Adrenal gland (tissue), 12 donors: ENCODE results near the gene DRICH1. TPM values are rescaled to one million over a fixed set of nuclear protein-coding genes. Genes with fewer than 3 reads are reported as not detected.
A peak's percentile ranks its signal among the peaks of the same experiment; 100 is the strongest.
"Not testable (repeated sequence)": the region's sequence is repeated elsewhere in the genome, so short reads cannot be mapped to it uniquely, and the experiment has no call there.

Experiments
- DNase-seq, 7 donors: peaks; one replicate each; pipeline ENCODE4 v3.0.0-alpha.2; 2019 to 2020
- H3K27ac ChIP-seq, 5 donors: fragments of 200-600 bp; sonication (generic) in 4 of 5; 1 replicate in 3 of 5; 2 replicates in 2 of 5; pipeline versions ENCODE4 v1.5.1 to v1.8.0; 2016 to 2020; ENCODE audit warnings: mild to moderate bottlenecking in 1 of 5
- H3K27me3 ChIP-seq: fragments of 200-600 bp; 2 replicates; pipeline ENCODE4 v1.8.0; 2021
- H3K36me3 ChIP-seq, 2 donors: fragments of 200-600 bp; replicated peaks in 1 of 2; 1 replicate in 1 of 2; 2 replicates in 1 of 2; pipeline versions ENCODE4 v1.5.1 to v1.8.0; 2018 to 2022
- H3K4me1 ChIP-seq, 2 donors: fragments of 200-600 bp; replicated peaks in 1 of 2; 1 replicate in 1 of 2; 2 replicates in 1 of 2; pipeline versions ENCODE4 v1.5.1 to v1.8.0; 2018 to 2021
- H3K4me3 ChIP-seq, 4 donors: fragments of 200-600 bp; sonication (generic) in 3 of 4; one replicate each; pipeline ENCODE4 v1.5.1; 2016 to 2018
- H3K9me3 ChIP-seq, 3 donors: fragments of 200-600 bp; sonication (generic) in 1 of 3; replicated peaks in 1 of 3; 1 replicate in 2 of 3; 2 replicates in 1 of 3; pipeline versions ENCODE4 v1.5.1 to v1.8.0; 2016 to 2021
- POLR2A ChIP-seq, 2 donors: fragments of 450-650 bp; IDR thresholded peaks; one replicate each; pipeline ENCODE4 v1.6.1; 2017; ENCODE audit warnings: antibody characterized with exemption in 2 of 2, mild to moderate bottlenecking in 2 of 2, moderate library complexity in 1 of 2
- WGBS, 4 donors: extraction: QIAGEN DNeasy Blood & Tissue Kit in 2 of 4; methylation state at CpG; one replicate each; pipeline versions ENCODE4 v1.1.5 to v1.1.7; 2013 to 2017; 5-methylcytosine and 5-hydroxymethylcytosine counted together
- intact Hi-C, 2 donors: fragments of 100-400 bp; cut with DNase I; formaldehyde crosslinking; loops; one replicate each; pipeline versions ENCODE4 v1.14.1 to v1.15.0; 2022 to 2023
- polyA plus RNA-seq, 3 donors: library from polyadenylated mRNA; stranded (reverse); fragments of 200-250 nt in 2 of 3; fragments of 350-450 nt in 1 of 3; fragmentation: Illumina TruSeq in 1 of 3; extraction: RNeasy Lipid Tissue Mini Kit (QIAGEN cat#74804) in 1 of 3; gene quantifications; one replicate each; pipeline ENCODE4 v1.2.3, GENCODE V29; 2013 to 2014
- total RNA-seq, 9 donors: library from RNA; depleted of rRNA in 4 of 9; stranded (reverse); fragments of >200 nt in 4 of 9; fragments of 120-200 nt in 1 of 9; fragmentation: NEBNext Ultra II Directional in 1 of 9; extraction: Animal tissue kit (Norgen Biotek cat#: 25700) in 1 of 9; gene quantifications; one replicate each; pipeline versions ENCODE4 v1.1.0 to v1.2.4, GENCODE V29; 2013 to 2023
- TF ChIP-seq, protein P1 (sequence below), 6 experiments: fragments of 450-650 bp in 4 of 6; fragments of 200-600 bp in 2 of 6; sonication (generic) in 1 of 6; IDR thresholded peaks; 1 replicate in 5 of 6; 2 replicates in 1 of 6; pipeline versions ENCODE4 v1.5.1 to v1.8.0; 2016 to 2021; ENCODE audit warnings: antibody characterized with exemption in 6 of 6, mild to moderate bottlenecking in 2 of 6, moderate library complexity in 1 of 6
- donor health status: healthy with polysubstance abuse.
- donor health status: Bipolar disorder and iron deficiency.
- donor health status: DM: yes; HTN: yes; CAD: no.
- donor health status: DM: no; HTN: no; CAD: no.
- donor health status: DM: no; HTN: no; CAD: no.
- donor health status: DM: yes; HTN: yes; CAD: no.

DRICH1 gene
- total and polyA plus RNA-seq, 12 donors = 0.26 to 6.0 (median 1.0) TPM; not detected in 5

DNA sequence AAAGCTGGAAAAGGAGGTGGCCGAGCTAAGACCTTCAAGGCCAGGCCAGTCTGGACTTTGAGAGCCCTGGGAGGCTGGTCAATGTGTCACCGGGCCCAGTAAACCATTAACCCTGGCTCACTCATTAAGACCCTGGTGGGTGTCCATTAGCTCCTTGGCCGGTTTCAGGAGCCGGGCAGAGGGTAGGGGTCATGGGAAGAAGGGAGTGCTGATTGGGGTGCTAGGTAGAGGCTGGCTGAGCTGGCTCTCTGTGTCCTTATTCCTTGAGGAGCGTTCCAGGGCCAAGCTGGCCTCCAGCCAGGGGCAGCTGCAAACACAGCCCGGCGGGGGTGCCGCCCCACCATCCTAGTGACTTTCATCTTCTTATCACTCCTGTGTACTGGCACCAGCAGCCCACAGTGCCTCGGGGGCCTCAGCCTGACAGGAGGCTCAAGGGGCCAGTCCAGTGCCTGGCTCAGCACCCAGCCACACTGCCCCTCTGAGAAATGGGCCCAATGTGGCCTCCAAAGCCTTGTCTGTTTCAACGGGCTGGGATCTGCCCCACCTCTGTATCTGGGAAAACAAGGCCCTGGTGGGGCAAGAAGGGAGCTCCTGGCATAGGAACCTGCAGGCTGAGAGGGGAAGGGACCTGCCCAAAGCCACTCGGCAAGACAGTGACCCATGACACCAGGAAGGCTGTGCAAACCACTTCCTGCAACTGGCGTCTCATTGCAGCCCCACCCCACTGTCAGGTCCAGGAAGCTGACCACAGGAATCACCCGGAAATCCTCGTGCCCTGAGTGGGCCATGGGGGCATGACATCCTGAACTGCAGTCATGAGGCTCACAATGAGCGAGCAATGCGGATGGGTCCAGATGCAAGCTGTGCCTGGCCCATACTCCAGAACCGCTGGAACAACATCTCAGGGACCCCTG, 43.6 kb upstream of the DRICH1 start:
- DNase-seq = peak; percentile 45 to 85 (median 75)
- Histone ChIP-seq H3K9me3 (no peaks in the 10 kb centered on the region), H3K36me3 (no peaks in the 10 kb centered on the region), H3K27ac (no peak overlapping the region), H3K27me3 (no peaks in the 10 kb centered on the region), H3K4me3 (no peak overlapping the region), H3K4me1 (peaks cover 0 to 10% of the 10 kb centered on the region in 2 donors)
- WGBS, 4 donors = 48 to 68% (median 59%) methylated on average over 4 to 17 of the region's 17 CpGs
- TF ChIP-seq, protein P1, sequence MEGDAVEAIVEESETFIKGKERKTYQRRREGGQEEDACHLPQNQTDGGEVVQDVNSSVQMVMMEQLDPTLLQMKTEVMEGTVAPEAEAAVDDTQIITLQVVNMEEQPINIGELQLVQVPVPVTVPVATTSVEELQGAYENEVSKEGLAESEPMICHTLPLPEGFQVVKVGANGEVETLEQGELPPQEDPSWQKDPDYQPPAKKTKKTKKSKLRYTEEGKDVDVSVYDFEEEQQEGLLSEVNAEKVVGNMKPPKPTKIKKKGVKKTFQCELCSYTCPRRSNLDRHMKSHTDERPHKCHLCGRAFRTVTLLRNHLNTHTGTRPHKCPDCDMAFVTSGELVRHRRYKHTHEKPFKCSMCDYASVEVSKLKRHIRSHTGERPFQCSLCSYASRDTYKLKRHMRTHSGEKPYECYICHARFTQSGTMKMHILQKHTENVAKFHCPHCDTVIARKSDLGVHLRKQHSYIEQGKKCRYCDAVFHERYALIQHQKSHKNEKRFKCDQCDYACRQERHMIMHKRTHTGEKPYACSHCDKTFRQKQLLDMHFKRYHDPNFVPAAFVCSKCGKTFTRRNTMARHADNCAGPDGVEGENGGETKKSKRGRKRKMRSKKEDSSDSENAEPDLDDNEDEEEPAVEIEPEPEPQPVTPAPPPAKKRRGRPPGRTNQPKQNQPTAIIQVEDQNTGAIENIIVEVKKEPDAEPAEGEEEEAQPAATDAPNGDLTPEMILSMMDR (IDR thresholded peaks at IDR 0.05) = no peak
- TF ChIP-seq POLR2A (IDR thresholded peaks at IDR 0.05) = no peak
- intact Hi-C loops = no loop called here

DNA sequence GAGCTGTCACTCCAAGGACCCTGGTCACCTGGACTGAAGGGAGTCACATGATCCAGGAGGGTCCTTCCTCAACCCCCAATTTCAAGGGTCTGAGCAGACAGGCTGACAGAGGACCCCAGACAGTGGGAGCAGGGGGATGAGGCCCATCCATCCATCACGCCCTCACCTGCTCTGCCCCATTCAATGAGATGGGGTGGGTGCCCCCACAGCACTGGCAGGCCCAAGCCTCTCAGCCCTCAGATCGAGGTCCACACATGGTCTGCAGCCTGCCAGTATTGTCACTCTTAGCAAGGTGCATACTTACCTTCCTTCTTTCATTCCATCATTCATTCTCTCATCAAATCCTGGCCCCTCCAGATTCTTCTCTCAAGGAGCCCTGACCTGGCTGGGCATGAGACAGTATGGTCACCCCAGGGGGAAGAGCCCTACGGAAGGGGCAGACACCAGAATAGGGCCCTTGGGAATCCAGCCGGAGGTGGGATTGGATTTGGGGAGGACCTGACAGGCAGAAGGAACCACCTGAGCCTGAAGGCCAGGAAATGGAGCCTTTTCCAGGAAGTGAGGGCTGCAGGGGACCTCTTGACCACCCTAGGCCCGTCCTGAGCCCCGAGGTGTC, 42.9 kb upstream of the DRICH1 start:
- H3K9me3 ChIP-seq, H3K36me3 ChIP-seq, H3K27ac ChIP-seq, H3K4me1 ChIP-seq, intact Hi-C loops, H3K27me3 ChIP-seq, H3K4me3 ChIP-seq: not testable (repeated sequence)
- 84 to 96% (median 90%) methylated on average over 5 to 6 of the region's 6 CpGs for WGBS, 4 donors
- peak in 1 of 7 donors; percentile 9 for DNase-seq

DNA sequence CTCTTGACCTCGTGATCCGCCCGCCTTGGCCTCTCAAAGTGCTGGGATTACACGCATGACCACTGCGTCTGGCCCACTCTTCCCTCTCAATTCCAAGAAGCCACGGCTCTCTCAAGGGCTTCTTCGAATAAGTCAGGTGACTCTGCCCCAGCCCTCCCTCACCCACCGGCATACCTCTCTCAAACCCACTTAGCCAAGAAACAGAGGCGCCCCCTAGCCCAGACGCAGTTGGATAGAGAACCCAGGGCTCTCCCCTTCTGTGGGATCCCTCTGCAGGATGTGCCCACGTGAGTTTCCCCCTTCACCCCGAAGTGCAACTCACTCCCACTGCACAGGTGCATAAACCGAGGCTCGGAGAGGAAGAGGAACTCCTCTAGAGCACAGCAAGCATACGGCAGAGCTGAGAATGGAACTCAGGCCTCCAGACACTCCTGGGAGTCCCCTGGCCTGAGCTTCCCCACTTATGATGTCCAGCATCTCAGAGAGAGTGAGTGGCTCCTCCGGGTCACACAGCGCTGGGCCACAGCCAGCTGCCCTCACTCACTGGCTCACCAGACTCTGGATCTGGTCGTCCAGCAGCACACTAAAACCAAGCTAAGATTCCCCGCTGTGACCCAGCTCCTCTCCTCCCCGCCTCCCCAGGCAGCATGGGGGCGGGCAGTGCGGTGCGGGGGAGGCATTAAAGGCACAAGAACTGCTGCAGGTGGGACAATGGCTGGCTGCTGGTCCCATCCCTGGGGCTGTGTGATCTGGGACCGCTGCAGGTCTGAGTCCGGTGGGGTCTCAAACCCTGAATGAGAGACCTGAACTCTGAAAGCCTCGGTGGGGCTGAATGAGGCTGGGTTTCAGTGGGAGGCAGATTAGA, 41.9 kb upstream of the DRICH1 start:
- no peaks in the 10 kb centered on the region for H3K36me3 ChIP-seq
- H3K27me3 ChIP-seq = no peaks in the 10 kb centered on the region
- H3K4me3 ChIP-seq = no peak overlapping the region
- 80 to 91% (median 89%) methylated on average over 14 to 26 of the region's 26 CpGs for WGBS, 4 donors
- DNase-seq = no peak
- H3K27ac ChIP-seq = no peak overlapping the region
- intact Hi-C loops = no loop called here
- peaks cover 0 to 7% of the 10 kb centered on the region in 2 donors for H3K4me1 ChIP-seq
- no peaks in the 10 kb centered on the region for H3K9me3 ChIP-seq
- TF ChIP-seq, protein P1 (IDR thresholded peaks at IDR 0.05) = no peak
- no peak for TF ChIP-seq POLR2A (IDR thresholded peaks at IDR 0.05)

DNA sequence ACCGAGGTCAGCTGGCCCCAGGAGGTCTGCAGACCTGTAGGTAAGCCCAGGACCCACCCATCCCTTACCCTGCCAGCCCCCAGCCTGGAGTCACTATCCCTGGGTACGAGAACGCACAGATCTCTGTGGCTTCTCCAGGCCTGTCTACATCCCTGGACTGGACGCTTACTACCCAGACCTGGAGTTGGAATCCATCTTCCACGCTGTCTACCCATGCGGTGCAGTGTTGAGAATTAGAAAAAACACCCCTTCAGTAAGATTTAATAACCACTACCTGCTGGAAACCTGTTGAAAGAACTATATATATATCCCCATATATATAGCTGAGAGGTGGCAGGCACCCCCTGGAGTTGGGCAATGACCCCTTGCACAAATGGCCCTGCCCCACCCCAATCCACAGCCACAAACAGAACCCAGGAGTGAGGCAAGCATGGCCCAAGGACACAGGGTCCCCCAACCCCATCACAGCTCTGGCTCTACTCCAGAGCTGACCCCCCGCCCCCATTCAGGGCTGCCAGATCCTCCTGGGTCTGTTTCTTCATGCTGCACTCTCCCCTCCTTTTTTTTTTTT, 41.0 kb upstream of the DRICH1 start:
- WGBS, 4 donors = 85 to 95% (median 93%) methylated on average over 6 to 7 of the region's 7 CpGs
- Histone ChIP-seq H3K36me3 (no peaks in the 10 kb centered on the region), H3K4me3 (no peak overlapping the region), H3K27ac (no peak overlapping the region), H3K4me1 (peaks cover 0 to 7% of the 10 kb centered on the region in 2 donors), H3K27me3 (no peaks in the 10 kb centered on the region), H3K9me3 (no peaks in the 10 kb centered on the region)
- intact Hi-C loops = no loop called here
- DNase-seq = no peak
- TF ChIP-seq, protein P1 (IDR thresholded peaks at IDR 0.05) = no peak
- no peak for TF ChIP-seq POLR2A (IDR thresholded peaks at IDR 0.05)

DNA sequence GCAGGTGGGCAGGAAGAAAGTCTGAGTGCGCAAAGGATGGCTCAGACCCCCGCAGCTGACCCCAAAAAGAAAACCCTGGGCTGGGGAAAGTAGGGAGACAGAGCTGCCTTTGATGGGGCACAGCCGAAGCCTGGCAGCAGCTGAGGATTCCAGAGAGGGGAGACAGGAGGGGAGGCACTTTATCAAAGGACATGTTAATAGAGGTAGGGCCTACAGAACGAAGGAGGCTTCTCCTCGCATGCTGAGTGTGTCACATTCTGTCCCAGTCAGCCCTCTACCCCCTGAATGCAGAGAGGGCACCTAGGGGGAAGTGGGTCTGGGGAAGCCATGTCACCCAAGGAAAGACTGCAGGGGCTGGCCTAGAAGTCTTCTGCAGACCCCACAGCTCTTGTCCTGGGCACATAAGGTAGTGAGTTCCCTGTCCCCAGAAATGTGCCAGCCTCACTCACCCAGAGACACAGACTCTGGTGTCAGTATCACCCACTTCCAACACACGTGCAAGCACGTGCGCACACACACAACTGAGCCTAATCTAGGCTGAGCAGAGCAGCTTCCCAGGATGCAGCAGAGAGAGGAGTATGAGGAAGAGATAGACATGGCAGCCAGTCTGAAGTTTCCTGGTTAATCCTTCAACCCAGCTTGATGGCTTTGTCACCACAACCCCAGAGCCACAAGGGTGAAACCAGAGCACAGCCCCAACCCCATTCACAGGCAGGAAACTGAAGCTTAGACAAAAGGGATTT, 40.4 kb upstream of the DRICH1 start:
- intact Hi-C loops, H3K4me3 ChIP-seq, H3K4me1 ChIP-seq, DNase-seq, H3K36me3 ChIP-seq, H3K9me3 ChIP-seq, H3K27ac ChIP-seq, H3K27me3 ChIP-seq: not testable (repeated sequence)
- 89 to 94% (median 90%) methylated on average over 5 to 8 of the region's 8 CpGs for WGBS, 4 donors

DNA sequence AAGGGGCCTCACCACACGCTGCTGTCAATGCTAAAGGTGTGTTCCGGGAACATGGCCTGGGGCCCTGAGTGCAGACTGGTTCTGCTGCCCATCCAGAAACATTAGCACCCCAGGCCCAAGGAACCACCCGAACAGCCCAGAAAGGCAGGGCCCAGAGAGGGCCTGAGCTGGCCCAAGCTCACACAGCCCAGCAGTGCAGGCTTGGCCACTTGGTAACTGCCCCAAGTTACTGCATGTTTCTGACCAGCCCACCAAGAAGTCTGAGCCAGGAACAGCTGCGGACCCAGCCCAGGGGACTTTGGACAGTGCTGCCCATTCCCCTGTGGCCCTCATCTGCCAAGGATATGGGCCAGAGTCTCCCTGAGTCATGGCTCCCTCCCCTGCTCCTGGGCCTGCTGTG, 39.3 kb upstream of the DRICH1 start:
- H3K4me1 ChIP-seq, H3K4me3 ChIP-seq, H3K36me3 ChIP-seq, intact Hi-C loops, H3K27me3 ChIP-seq, H3K27ac ChIP-seq, DNase-seq, H3K9me3 ChIP-seq: not testable (repeated sequence)
- WGBS, 4 donors = 92% methylated on average over 2 of the region's 4 CpGs; no CpG with 5 or more reads in 3 of the 4 donors
